ENCODE results near the gene DVL1.
"Not testable (repeated sequence)": the region's sequence is repeated elsewhere in the genome, so short reads cannot be mapped to it uniquely, and the experiment has no call there.

The DVL1 gene

DNA sequence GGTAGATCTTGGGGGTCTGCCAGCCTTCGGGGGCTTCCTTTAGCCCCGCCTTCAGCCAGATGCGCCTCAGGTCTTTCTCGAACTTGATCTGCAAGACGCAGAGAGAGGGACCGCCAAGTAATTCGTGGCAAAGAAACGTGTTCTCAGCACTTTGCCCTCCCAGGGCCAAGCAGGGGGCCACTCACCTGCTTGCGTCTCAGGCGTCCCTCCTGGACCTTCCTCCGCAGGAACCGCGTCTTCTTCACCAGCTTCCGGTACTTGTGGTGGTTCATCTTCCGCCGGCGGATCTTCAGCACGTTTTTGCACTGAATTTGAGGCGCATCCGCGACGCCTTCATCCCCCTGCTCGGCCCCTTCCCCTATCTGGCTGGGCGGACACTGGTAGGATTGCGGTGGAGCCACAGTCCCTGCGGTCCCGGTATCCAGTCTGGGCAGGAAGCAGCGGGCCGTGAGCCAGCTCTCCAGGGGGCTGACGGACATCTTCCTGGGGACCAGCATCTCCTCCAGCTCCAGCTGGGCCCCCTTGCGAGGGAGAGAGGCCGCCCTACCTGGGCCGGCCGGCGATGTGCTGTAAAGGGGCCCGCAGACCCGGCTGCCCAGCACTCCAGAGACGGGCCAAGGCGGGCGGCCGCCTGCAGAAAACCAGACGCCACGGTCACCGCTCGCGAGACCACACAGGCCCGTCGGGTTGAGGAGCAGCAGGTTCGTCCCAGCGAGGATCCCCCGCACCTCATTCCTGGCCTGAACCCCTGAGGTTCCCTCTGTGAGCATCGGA lies 24.8 kb upstream of the DVL1 start:
- DNase-seq, result no peak

DNA sequence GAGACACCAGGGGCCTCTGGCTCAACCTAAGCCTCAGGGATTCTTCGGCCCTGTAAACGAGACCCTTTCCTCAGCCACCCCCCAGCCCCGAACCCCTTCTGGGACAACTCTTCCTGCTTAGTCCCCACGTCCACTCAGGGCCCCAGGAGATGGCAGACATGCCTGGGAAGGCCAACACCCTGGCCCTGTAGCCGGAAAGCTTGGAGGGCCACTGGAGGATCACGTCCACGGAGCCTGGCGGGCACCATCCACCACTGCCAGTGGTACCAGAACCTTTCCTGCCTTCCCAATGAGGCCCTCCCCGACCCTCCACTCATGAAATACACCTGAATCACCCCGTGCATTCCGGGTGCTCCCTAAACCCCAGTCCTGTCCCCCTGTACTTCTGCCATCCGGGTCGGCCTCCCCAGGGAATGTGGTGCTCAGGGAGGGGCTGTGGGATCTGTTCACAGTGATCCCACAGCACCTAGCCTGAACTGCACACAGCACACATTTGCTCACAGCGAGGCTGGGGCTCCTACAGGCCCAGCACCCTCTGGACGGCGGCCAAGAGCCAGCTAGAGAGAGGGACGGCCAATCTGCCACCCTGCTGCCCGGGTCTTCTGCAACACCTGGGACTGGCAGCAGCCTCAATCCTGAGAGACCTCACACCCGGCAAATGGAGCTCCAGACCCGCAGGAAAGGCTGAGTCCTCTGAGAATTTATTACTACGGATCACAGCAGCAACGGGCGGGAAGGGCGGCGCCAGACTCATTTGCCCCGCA lies 24.0 kb upstream of the DVL1 start:
- no peak for DNase-seq

DNA sequence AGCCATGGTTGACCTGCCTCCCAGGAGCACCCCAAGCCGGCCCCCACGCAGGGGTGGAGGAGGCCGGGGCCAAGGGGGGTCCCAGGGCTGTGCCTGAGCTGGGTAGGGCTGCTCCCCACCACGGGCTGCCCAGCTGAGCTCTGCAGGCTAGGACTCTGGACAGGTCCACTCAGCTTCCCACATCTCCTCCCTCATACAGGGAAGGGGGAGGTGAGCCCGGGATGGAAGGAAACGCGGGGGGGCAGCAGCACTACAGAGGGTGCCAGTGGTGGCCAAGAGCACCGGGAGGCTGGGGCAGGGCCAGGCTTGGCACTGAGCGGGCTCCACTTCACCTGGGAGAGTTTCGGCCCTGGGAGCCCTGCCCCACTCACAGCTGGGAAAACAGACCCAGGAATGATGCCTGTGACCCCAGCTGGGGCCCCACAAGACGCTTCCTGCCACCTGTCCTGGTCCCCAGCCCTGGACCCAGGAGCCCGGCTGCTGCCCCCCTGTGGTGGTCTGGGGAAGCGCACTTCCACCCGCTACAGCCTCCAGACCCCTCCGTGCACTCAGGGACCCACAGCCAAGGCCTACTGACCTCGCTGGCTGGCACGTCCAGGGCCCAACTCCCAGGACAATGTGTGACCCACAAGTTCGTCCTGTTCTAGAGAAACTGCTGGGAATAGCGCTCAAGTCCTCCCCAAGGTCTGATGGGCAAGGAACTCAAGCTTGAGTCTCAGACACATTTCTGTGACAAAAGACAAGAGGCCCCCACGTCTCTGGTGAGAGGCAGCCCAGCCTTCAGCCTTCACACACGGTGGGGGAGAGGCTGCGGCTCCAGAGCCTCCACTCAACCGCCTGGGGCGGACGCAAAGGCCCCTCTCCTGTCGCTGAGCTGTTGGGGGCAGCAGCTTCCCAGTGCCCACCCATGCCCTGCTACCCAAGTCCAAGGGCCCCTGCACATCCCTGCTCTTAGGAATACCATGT lies 22.8 kb upstream of the DVL1 start:
- peak in 23 of 56 donors; percentile 9 to 67 (median 33) for DNase-seq

DNA sequence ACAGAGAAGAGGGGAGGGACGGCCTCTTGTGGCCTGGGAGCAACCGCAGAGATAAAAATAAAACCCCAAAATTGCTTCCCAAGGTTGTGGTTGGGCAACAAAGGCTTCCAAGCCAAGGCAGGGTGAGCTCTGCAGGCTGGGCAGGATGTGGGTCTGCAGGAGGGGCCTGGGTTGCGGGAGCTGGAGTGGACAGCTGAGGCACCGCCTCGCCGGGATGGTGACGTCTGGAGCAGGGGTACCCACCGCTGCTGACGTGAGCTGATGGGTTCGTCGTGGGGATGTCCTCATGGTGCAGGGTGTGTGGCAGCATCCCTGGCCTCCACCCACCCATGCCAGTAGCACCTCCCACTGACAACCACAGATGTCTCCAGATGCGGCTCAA lies 22.1 kb upstream of the DVL1 start:
- no peak for DNase-seq

DNA sequence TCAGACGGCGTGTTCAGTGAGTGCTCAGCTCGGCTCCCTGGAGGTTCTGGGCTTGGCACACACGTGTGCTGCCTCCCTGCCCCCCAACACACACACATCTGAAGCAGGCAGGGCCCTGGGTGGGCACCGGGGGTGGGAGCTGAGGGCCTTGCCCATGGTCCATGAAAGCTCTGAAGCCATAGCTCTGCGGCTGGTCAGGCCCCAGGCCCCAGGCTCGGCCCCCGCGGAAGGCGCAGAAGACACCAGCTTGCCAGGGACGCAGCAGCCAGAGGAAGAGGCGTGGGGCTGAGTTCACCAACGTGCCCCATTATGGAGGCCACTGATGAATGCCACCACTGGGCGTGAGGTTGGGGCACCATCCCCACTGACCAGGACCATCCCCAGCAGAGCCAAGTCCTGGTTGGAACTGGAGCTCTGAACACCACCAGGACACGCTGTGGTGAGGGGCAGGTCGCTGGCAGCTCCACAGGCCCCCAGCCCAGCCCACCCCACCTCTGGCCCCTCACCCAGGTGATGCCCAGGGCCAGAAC lies 21.6 kb upstream of the DVL1 start:
- DNase-seq, result no peak

DNA sequence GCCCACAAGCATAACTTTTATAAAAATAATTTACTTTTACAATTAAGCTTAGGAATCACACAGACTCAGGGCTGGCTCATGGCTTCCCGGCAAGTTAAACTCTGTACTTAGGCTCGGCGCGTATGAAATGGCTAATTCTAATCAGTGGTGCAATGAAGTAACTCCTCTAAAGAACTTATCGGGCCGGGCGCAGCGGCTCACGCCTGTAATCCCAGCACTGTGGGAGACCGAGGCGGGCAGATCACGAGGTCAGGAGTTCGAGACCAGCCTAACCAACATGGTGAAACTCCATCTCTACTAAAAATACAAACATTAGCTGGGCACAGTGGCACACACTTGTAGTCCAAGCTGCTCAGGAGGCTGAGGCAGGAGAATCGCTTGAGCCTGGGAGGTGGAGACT lies 20.9 kb upstream of the DVL1 start:
- DNase-seq, result not testable (repeated sequence)

DNA sequence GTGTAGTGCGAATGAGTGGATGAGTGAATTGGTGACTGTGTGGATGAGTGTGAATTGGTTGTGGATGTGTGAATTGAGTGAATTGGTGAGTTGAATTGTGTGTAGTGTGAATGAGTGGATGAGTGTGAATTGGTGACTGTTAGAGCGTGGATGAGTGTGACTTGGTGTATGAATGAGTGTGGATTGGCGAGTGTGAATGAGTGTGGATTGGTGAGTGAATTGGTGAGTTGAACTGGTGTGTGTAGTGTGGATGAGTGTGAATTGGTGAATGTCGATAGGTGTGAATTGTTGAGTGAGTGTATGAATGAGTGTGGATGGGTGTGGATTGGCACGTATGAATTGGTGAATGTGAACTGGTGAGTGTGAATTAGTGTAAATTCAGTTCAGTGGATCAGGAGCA lies 18.1 kb upstream of the DVL1 start:
- DNase-seq, result no peak

DNA sequence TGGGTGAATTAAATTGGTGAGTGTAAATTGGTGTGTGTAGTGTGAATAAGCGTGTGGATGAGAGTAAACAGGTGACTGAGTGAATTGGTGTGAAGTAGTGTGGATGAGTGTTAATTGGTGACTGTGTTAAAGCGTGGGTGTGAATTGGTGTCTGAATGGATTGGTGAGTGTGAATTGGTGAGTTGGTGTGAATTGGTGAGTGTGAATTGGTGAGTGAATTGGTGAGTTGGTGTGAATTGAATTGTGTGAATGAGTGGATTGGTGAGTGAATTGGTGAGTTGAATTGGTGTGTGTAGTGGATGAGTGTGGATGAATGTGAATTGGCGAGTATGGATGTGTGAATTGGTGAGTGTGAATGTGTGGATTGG lies 17.5 kb upstream of the DVL1 start:
- no peak for DNase-seq

DNA sequence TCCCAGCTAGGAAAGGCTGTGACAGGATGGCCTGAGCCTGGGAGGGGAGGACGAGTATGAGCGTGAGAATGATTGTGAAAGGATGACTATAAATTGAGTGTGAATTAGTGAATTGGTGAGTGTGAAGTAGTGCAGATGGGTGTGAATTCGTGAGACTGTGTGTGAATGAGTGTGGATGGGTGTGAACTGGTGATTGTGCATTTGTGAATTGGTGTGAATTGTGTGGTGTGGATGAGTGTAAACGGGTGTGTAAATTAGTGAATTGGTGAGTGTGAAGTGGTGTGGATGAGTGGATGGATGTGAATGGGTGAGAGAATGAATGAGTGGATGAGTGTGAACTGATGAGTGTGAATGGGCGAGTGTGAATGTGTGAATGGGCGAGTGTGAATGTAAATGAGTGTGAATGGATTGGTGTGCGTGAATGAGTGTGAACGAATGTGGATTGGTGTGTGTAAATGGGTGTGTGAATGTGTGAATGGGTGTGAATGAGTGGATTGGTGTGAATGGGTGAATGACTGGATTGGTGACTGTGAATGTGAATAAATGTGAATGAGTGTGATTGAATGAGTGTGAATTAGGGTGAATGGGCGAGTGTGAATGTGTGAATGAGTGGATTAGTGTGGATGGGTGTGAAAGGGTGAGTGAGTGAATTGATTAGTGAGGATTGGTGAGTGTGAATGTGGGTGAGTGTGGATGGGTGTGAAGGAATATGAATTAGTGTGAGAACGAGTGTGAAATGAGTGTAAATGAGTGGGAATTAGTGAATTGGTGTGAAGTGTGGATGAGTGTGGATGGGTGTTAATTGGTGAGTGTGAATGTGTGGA lies 16.9 kb upstream of the DVL1 start:
- DNase-seq, result no peak

DNA sequence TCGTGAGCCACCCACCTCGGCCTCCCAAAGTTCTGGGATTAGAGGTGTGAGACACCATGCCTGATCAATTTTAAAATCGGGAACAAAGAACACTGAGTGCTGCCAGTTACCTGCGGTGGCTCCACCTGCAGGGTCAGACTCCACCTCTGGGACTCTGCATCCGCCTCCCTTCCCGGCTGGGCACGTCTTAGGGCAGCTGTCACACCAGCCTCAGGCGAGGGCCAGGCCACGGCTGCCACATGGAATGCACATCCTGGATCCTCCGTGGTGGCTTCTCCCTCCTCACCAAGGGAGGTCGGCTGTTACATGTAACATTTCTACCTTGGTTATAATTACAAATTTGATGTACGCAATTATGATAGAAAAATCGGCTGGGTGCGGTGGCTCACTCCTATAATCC lies 15.0 kb upstream of the DVL1 start:
- no peak for DNase-seq

DNA sequence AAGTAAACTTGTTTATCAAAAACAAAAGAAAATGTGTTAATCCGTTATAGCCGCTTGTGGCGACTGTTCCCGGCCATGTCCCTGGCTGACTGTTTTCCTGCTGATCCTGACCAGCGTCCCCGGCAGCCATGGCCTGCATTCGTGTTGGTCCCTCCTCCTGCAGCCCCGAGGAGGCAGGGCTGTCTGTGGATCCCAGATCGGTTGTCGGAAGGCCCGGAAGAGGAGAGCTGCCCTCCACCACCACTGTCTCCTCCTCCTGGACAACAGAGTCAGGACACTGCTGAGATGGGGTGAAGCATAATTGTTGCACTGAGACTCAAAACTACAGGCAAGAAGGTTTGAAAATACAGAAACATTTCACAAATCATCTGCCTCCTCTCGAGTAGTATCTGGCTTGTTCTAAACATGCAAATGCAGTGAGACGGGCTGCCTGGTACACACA lies 12.8 kb upstream of the DVL1 start:
- DNase-seq, result no peak

DNA sequence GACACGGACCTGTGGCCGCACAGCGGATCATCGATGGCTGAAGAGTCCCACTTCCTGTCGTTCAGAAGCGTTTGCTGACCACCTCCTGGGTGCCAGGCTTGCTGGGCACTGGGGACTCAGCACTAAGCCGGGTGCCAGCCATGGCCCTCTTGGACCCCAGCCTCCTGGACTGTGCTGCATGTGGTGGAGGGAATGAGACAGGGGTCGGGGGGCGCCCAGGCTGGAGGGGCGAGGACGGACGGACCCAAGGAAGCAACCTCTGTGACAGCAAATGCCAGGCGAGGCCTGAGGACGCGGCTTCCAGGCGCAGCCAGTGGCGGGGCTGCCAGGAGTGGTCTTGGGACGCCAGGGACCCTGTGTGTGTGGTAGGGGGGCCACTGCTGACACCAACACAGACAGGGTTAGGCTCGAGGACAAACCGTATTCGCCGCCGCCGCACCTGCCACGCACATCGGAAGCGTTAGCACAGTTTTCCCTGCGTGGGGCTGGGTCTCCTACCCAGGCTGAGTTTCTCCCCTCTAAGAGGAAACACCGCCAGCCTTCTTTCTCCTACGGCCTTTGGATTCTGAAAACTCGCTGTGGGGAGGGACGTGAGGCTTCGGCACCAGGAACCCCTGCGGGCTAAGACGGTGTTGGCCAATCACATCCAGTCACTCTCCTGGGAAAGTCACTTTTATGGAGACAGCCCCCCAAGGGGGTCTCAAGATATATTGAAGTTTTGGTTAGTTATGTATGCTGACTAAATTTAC lies 12.2 kb upstream of the DVL1 start:
- no peak for DNase-seq

DNA sequence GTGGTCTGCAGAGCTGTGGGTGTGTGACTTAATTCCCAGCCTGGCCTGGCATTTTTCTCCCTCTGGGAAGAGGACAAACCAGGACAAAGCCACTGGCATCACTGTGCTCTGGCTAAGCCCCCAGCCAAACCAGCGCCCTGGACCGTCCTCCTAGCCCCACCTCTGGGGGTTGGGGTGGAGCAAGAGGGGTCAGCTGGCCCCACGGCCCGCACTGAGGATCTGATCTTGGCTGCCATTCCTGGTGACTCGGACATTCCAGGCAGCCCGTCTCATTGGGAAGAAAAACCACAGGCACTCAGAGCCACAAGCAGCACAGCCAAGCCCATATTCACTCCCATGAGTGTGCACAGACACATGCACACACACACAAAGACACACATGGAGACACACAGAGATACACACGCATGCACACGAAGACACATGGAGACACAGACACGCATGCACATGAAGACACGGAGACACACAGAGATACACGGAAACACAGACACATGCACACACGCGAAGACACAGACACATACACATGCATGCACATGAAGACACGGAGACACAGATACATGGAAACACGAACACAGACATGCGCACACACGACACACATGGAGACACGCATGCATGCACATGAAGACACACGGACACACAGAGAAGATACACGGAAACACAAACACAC lies 11.4 kb upstream of the DVL1 start:
- peak in 2 of 56 donors; percentile 14 for DNase-seq

DNA sequence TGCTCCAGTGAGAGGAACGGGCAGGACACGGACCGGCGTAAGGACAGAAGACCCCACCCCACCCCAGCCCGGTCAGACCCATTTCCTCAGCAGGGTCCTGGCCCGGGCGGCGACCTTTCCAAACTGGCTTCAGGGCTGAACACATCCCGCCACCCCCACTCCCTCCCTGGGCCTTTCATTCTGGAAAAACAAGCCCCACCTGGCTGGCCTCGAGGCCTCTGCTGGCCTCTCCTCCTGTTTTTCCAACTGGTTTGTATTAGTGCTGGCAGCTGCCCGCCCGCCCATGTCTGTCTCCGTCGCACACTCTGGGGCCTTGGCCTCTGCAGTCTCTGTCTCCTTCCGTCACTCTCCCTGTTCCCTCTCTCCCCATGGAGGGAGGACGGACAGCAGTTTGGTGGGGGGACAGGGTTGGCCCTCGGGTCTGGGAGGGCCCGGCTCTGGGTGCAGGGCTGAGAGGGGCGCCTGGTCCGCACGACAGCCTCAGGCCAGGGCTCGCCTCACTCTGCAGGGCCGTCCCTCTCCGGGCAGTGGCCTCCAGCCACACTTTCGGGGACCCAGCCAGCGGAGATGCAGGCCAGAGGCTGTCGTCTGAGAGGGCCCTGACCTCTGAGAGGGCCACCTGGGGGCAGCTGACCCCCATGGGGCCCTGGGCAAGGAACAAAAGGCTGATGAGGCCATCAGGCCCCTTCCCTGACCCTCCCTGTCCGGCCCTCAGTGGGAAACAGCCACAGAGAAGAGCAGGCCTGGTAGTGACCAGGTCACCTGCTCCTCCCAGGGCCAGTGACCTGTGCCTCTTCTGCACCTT lies 10.6 kb upstream of the DVL1 start:
- DNase-seq, result no peak

DNA sequence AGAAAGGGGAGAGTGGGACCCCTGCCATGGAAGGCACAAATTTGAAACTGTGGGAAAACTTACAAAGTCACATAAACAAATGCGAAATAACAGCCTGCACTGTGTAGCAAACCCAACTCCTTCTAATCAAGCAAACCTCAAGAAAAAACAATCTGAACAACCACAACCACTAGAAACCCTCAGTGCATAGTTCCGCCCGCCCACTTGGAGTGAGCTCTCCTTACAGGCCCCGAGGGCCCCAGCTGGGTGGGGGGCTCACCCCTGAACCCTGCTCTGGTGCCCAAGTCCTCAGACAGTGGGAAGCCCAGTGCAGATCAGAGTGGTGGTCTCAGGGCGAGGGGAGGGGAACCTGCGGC lies 10.1 kb upstream of the DVL1 start:
- DNase-seq, result no peak

DNA sequence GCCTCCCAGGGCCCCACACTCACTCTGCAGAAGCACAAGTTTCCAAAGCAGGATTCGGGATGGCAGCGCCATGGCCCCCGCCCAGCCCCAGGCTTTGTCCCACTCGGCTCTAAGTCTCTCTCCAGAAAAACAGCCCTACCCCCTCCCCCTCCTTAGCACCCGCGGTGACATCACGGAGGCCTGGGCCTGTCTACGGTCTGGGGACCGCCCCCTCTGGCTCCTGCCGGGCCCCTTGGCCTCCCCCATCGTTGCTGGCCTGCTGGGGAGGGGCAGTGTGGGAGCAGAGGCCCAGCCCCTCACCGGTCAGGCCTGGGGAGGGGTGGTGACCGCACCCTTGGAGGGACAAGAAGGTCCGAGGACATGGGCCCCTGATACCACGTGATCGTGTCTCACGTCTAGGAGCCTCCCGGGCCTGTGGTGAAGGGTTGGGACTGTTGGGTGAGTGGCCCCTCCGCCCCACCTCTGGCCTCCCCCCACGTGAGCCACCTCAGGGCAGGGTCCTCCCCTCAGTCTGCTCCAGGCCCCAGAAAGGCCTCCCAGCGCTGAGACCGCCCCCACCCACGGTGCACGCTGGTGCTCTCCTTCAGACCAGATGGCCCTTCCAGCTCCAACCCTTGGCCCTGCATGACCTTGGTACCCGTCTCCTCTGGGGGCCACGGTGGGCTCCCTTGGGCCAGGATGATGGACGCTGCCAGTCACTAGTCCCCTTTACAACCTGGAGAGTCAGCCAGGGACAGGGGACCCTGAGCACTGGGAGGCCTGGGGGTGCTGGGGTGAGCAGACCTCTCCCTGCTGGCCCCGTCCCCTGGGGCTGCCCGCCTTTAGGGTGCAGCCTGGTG lies 9.4 kb upstream of the DVL1 start, which contains the start of gene MXRA8:
MXRA8 (minus strand) TSS at position 123 of the 839 bp plus-strand sequence; CDS start at position 72, 51 bp downstream.
- peak in 9 of 56 donors; percentile 17 to 58 (median 28) for DNase-seq

DNA sequence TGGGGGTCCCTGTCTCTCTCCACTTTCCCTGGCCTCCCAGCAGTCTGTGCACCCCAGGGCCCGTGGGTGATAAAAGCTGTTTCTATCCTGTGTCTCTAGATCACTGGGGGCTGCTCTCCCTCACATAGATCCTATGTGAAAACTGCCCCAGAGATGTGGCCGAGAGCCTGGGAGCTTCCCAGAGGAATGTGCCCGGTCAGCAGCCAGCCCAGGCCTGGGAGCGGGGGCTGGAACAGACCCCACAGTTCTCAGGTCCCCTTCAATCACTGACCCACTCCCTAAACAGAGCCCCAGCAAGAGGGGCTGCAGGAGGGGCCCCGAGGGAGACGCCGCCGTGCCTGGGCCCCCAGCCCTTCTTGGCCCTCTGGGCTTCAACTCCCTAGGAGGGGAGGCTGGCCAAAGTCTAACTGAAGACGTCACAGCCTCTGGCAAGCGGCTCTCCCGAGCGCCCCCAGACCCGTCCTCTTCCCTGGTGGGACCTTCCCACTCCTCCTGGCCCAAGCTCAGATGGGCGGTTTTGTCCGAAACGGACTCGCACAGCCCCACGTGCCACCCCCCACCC lies 8.7 kb upstream of the DVL1 start:
- peak in 1 of 56 donors; percentile 38 for DNase-seq
